Right renal cortex interstitium (tissue), 3 donors: ENCODE data around the gene ARF1. TPM values are rescaled to one million over a fixed set of nuclear protein-coding genes. Genes with fewer than 3 reads are reported as not detected.

Experiments
- DNase-seq, 3 donors: peaks; one replicate each; pipeline ENCODE4 v3.0.0-alpha.2; 2013; ENCODE audit warnings: low read depth in 3 of 3, low spot score in 2 of 3
- polyA plus RNA-seq, 3 donors: library from polyadenylated mRNA; unstranded; fragments of 120-200 nt; gene quantifications; one replicate each; pipeline ENCODE4 v1.2.1, GENCODE V29; 2013; ENCODE audit not compliant: insufficient read length in 3 of 3

The ARF1 gene
- 100 to 1,000 TPM; 317 to 338 (median 319) TPM for polyA plus RNA-seq

DNA sequence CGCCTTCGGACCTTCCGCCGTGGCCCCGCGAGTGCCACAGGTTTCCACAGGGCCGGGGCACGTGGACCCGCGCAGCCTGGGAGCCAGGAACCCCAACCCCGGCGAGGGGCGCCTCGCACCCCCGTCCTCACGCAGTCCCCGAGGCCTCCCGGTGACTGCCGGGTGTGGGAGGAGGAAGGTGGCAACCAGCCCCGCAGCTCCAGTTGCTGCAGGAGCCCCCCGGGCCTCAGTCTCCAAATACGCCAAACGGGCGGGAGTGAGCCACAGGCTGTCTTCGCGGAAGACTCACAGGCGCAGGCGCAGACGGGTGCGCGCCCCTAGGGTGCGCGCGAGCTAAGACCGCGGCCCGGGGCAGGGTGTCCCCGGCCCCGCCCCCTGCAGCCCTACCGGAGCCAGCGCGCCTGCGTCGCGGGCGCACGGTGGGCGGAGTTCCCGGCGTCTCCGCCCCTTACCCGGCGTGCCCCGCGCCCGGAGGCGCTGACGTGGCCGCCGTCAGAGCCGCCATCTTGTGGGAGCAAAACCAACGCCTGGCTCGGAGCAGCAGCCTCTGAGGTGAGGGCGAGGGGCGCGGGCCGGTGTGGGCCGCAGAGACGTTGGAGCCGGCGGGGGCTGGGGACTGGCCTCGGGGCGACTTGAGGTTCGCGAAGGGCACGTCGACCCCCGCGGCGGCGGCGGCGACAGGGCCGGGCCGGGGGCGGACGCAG is at the start of gene ARF1:
ARF1 (plus strand) TSS at position 495 of the 704 bp plus-strand sequence. CDS start 14,407 bp downstream, outside the sequence.
- peak; percentile 84 to 90 (median 87) for DNase-seq

DNA sequence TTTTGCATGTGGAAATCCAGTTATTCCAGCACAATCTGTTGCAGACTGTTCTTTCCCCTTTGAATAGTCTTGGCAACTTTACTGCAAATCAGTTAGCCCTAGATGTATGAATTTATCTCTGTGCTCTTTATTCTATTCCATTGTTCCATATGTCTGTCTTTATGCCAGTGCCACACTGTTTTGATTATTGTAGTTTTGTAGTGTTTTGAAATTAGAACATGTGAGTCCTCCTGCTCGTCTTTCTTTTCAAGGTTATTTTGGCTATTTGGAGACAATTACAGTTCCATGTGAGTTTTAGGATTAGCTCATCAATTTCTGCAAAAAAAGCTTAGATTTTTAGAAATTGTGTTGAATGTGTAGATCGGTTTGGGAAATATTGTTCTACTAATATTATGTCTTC is 49.1 kb upstream of the ARF1 start:
- no peak for DNase-seq

DNA sequence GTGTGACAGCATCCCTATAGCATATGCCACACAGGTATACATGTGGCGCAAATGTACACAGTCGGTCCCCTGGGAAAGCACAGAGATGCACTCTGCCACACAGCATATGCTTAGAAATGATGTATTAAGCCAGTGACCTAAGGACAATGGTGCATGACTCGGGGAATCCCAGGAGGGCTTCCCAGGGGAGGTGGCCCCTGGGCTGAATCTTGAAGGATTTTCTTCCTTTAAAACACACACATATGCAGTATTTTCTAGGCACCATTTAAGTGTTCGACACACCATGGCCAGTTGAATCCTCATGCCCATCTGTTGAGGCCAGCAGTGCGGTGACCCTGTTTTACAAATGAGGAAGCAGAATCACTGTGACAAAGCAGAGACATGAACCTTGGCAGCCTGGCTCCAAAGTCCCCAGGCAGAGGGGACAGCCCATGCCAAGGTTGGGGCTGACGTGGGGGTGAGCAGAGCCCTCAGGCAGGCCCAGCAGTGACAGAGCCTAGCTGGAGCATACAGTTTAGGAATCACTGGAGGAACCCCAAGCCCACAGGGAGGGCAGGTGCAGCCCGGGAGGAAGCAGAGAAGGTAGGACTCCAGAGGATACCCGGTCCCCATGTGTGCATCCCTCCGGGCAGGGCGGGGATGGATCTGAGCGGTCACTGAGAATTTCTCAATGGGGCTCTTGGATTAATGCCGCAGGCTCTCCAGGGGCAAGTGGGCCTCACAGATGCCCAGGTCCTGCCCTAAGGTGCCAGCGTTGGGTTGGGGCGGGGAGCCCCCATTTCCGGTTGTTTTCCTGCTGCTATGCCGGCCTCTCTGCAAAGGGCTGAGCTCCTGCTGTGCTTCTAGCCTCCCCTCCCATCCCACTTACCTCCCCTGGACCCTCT is 47.3 kb upstream of the ARF1 start:
- no peak for DNase-seq

DNA sequence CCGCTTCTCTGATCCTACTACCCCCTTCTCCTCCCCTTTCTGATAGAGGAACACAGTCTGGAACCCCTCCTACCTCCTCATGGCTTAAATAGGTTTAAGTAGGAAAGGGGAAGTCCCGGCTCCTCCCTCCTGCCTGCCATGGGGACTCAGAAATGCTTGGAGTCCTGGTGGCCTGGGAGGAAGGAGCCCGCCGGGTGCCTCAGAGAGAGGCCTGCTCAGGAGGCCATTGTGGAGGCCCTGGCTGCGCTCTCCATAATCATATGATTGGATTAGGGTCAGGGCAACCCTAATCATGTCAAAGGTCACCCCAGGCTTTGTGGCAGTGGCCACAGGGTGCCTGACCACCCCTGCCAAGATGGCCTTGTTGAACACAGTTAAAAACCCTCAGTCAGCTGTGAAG is 46.7 kb upstream of the ARF1 start:
- DNase-seq = no peak

DNA sequence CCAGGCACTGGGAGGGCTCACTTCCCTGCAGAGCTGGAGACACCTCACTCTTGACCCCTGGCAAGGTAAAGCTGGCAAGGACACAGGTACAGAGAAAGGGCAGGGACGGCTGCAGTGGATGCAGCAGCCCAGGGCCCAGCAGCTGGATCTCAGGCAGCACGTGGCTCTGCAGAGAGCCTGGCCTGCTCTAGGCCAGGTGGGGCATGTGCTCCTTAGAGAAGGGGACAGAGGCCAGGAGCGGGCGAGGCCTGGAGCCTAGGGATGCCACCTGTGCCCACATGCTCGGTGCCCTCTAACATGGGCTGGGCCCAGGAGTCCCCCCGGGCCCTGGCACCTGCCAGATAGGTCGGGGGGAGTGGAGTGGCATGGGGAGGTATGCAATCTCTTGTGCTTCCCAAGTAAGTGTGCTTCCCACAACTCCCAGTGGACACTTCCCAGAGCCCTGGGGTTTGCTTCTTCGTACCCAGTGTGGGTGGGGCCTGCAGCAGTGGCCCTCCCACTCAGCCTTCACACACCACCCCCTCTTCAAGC is 45.7 kb upstream of the ARF1 start:
- DNase-seq = no peak

DNA sequence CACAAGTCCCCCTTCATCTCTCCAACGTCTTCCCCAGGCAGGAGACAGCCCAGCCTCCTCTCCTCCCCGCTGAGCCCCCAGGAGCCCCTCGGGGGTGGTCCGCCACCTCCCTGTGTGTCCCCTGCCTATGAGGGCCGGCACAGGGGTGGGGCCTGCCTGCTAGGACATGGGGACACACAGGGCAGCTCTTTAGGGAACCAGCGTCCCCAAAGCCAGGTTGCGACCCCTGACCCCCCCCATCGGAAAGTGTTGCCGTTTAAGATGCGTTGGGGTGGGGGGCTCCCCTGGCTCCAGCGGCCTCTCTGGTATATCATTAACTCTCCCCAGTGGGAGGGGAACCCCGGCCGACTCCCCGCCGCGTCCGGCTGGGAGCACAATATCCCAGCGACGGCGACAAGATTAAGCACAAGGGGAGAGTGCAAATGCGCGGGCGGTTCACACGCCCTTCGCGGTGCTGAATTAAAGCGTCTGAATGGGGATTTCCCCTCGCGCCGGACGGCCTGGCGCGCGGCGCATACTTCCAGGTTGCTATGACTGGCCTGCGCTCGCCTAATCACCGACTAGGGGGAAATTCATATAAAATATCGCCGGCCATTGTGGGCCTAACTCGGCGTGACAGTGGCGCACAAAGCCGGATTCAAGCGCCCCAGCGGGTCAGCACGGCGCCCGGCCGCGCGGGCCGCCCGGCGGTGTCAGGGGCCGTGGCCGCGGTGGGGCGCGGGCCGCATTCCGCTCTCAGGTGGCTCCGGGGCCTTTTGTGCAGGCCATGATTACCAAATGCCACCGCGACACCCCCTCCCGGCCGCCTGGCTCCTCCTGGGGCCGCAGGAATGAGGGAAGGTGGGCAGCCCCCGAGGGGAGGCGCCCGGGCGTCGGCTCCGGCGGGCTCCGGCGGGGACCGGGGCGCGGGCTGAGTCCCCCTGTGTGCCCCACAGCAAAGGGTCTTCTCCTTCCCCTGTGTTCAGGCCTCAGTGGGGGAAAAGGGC is 44.8 kb upstream of the ARF1 start:
- DNase-seq = no peak

DNA sequence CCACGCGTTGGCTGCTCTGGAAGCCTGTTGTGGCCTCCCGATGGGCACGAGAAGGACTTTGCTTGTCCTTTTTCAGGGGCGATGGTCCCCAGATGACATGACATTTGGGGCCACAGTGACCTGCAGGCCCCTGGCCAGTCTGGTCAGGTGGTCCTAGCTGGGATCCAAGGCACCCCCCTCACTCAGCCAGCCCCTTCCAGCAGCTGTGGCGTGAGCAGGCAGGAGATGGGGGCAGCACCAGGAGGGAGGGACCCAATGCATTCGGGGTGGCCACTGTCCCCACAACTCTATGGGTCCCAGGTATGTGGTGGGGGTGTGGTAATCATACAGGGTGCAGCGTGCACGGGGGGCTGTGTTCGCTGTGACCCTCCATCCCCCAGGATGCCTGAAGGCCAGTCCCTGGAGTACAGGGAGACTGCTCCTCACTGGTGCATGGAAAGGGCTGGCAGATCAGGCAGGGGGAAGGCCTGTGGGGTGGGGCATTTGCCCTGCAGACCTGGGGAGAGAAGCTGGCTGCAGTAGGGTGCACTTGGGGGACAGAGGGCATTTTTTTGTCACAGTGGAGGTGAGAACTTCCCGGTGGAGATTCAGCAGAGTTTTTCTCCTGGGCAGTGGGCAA is 44.0 kb upstream of the ARF1 start:
- no peak for DNase-seq

DNA sequence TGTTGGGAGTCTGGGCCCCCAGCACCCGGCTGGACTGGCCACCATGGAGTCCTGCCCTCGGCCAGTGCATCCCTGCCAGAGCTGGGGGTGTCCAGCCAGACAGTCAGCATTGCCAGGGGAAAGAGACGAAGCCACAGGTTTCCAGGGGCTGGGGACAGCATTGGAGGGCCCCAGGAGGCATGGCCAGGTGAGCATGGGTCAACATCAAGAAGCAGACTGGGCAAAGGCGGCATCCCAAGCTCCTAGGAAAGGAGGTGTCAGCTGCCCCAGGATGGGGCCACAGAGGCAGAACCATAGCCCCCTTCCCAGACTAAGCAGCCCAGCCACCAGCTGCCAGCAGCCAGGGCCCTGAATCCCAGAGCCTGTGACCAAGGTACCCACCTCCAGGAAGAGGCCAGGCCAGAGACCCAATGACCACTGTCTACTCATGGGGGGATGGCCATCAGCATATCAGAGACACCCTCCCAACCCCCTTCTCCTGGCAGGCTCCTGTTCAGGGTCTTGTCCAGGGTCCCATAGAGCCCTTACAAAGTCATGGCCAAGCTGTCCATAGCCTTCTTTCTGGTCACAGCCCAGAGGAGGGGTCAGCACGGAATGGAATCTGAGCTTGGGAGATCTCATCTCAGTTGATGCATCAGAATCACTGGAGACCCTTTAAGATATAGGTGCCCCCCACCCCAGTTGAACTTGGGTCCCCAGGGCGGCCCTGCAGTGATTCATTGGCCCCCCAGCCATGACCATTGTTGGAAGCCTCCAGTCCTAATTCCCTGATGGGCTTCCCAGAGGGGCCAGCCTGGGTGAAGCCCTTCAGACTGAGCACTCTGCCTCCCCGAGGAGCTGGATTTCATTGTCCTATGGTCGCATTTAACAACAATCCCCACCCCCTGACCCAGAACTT is 43.3 kb upstream of the ARF1 start:
- no peak for DNase-seq

DNA sequence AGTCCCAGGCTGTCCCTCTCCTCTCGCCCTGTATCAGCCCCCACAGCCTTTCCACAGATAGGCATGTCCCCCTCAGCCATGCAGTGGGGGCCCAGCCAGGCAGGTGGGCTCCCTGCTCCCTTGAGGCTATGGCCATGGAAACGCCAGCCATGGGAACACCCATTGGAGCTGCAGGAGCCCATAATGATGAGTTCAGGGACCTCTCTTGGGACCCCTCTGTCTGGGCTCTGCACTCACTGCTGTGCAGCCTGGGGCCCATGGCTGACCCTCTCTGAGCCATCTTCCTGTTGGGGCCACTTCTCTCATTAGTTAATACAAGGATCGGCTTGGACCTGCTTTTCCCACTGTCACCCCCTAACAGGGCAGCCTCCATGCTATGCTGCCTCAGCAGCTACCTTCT is 42.5 kb upstream of the ARF1 start:
- no peak for DNase-seq

DNA sequence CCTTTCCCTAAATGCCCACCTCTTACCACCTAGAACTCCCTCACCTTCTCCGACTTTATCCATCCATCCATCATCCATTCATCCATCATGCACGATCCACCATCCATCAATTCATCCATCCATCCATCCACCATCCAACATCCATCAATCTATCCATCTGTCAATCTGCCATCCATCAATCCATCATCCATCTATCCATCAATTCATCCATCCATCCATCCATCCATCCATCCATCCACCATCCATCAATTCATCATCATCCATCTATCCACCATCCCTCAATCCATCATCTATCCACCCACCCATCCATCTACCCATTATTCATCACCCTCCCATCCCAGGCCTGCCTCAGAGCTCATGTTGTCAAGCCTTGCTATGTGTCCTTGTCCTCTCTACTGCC is 41.2 kb upstream of the ARF1 start:
- DNase-seq = no peak

DNA sequence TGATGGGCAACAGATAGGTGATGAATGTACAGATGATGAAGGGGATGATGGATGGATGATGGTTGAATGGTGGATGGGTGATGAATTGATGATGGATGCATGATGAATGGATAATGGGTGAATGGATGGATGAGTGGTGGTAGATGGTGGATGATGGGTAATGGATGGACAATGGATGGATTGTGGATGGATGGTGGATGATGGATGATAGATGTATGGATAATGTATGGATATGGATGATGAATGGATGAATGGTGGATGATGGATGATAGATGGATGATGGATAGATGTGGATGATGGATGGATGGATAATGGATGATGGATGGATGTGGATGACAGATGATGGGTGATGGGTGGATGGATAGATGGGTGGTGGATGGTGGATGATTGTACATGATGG is 40.0 kb upstream of the ARF1 start:
- no peak for DNase-seq

DNA sequence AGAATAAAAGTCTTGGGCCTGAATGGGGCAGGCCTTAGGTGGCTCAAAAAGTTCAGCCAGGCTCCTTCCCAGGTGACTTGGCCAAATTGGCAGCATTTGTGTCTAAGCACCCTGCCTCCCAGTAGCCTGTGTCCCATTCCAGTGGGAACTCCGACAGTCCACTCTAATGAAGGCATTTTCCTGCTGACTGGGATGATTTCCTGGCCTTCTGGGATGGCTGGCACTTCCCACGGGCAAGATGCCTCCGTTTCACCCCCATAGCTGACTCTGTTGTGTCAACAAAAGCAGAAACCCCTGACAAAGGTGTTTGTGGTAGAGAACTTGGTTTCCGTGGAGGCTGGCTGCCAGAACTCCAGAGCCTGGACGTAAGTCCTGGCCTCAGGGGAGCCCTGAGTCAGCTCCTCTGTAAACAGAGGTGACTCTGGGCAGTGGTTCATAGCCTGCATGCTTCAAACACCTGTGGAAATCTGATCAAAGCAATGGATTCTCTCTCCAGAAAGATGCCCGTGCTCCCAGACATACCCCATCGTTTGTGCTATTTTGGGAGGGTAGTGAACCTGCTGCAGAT is 39.1 kb upstream of the ARF1 start:
- no peak for DNase-seq

DNA sequence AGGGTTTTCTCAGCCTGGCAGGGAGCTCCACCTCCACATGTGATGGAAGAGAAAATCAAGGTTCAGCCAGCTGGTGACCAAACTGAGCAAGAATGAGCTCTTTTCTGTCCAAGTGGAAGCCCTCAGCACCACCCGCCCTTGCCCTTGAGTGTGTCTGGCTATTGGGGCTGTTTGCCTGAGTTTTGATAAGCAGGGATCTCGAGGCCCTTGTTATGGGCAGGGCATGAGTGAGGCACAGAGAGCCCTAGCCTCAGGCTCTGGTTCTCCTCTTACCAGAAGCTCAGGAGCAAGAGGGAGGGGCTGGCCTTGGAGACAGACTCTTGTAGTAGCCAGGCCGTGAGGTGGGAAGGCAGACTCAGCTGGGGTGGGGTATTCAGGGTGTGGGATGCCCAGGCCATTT is 37.5 kb upstream of the ARF1 start:
- no peak for DNase-seq

DNA sequence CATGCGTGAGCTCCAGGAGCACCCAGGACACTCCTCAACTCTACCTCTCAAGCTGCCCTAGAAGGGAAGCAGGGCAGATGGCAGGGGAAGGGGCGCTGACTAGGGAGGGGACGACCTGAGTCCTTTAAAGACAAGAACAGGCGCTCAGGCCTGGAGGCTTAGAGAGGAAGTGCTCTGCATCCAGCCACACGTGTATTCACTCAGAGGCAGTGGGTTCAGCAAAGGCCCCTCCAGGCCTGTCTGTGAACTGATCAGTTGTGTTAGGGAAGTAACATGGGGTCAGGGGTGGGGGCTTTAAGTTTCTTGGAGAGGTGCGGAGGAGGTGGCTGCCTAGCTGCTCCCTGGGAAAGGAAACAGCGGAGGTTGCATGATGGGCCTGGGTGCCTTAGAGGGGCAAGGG is 37.1 kb upstream of the ARF1 start:
- DNase-seq = no peak

DNA sequence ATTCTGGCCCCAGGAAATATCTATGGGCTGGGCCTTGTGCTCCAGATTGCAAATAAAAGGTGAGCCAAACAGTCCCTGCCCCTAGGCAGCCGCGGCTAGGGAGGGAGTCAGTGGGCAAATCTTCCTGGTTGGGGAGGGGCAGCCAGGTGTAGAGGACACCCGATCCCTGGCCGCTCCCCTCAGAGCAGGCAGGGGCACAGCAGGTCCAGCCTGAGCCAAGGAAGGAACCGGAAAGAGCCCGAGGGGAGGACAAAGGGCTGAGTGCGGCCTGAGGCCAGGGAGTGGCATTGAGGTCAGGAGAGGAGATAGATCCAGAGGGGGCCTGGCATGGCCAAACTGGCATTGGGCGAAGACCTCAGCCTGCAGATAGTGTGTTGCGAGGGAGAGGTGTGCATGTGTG is 36.6 kb upstream of the ARF1 start:
- no peak for DNase-seq

DNA sequence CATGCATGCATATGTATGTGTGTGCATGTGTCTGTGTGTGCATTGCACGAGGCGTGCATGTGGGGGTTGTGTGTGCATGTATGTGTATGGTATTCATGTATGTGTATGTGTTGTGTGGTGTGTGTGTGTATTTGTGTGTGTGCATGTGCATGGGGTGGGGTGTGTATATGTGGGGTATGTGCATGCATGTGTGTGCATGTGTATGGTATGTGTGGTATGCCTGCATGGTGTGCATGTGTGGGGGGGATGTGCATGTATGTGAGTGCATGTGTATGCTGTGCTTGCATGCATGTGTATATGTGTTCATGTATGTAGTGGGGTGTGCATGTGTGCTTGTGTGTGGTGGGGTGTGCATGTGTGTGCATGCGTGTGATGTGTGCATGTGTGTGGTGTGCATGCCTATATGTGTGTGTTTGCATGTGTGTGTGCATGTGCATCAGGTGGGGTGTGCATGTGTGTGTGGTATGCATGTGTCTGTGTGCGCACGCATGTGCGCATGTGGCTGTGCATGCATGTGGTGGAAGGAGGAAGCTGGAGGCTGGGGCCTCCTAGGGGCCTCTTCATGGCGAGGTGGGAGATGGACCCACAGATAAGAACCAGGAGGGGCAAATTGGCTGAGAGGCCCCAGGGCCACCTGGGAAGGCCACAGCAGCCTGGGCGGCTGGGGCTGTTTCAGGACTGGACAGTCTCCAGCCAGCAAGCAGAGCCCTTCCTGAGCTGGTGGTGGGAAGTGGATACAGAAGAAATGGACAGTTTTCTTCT is 35.9 kb upstream of the ARF1 start:
- DNase-seq = no peak

DNA sequence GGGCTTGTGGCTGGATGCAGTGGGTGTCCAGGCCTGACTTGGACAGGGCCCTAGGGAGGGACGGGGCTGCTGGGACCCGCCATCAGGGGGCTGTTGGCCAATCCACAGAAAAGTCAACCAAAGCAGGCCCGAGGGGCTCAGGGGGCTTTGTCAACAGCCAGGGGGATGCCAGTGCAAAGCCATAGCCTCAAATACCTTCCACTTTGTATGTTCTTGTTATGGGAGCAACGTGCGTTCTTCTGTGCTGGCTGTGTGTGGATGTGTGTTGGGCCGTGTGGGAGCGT is 35.4 kb upstream of the ARF1 start:
- DNase-seq = no peak

DNA sequence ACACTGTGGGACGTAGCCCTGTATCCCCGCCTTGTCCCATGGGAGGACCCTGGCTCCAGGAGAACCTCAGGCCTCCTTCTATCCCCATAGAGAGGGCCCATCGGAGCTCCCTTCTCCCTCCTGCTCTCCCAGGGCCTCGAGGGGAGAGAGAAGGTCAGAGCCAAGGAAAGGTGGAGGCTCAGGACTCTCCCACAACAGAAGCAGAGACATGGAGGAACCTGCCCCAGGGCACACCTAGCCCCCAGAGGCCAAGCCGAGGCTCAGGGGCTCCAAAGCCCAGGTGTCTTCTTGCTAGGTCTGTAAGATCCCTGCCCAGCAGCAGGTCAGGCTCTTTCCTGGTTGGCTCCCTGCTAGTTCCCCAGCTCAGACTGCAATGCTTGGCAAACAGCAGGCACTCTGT is 34.4 kb upstream of the ARF1 start:
- DNase-seq = no peak
